Activated naive CD8-positive, alpha-beta T cell treated with anti-CD3 and anti-CD28 coated beads, Interleukin-2, amount 50 U/mL, for 24 hours (primary cell): ENCODE measurements around the gene TECPR1.

Source experiments
- ATAC-seq: fragments of 150-1000 bp; cut with Tn5 transposase; one replicate; pipeline ENCODE4 v1.10.0; 2021
- DNase-seq: peaks from one replicate; pipeline ENCODE4 v3.0.0; 2021
- H3K27ac Mint-ChIP-seq: one replicate; pipeline ENCODE4 v1.8.0; 2021; ENCODE audit warnings: mild to moderate bottlenecking, mixed read lengths
- H3K27me3 Mint-ChIP-seq: one replicate; pipeline ENCODE4 v1.8.0; 2021; ENCODE audit warnings: mixed read lengths
- H3K36me3 Mint-ChIP-seq: one replicate; pipeline ENCODE4 v1.8.0; 2021; ENCODE audit warnings: low read depth, mixed read lengths
- H3K4me1 Mint-ChIP-seq: one replicate; pipeline ENCODE4 v1.8.0; 2021; ENCODE audit warnings: mixed read lengths
- H3K4me3 Mint-ChIP-seq: one replicate; pipeline ENCODE4 v1.8.0; 2021; ENCODE audit warnings: mild to moderate bottlenecking, moderate library complexity, mixed read lengths
- H3K9me3 Mint-ChIP-seq: one replicate; pipeline ENCODE4 v1.8.0; 2021; ENCODE audit warnings: mixed read lengths

TECPR1 gene

GRCh38 chr7:98231493-98232262, 20.4 kb downstream of the TECPR1 start:
- peaks cover 8% of the 10 kb centered on the region for H3K36me3 Mint-ChIP-seq

GRCh38 chr7:98230746-98231471, 21.1 kb downstream of the TECPR1 start:
- Mint-ChIP-seq H3K4me3 (no peak overlapping the region), H3K27ac (no peak overlapping the region), H3K36me3 (peaks cover 12% of the 10 kb centered on the region), H3K4me1 (no peaks in the 10 kb centered on the region), H3K9me3 (no peaks in the 10 kb centered on the region), H3K27me3 (no peaks in the 10 kb centered on the region)
- no peak for ATAC-seq
- no peak for DNase-seq

More at GRCh38 chr7:98231493-98232262, 20.4 kb downstream of the TECPR1 start:
- Mint-ChIP-seq H3K4me1 (no peaks in the 10 kb centered on the region), H3K4me3 (no peak overlapping the region), H3K9me3 (no peaks in the 10 kb centered on the region), H3K27me3 (no peaks in the 10 kb centered on the region), H3K27ac (no peak overlapping the region)
- ATAC-seq (no peak), DNase-seq (no peak)

- no peaks in the 10 kb centered on the region for H3K4me1 Mint-ChIP-seq
- no peaks in the 10 kb centered on the region for H3K9me3 Mint-ChIP-seq
- ATAC-seq = no peak
- H3K4me3 Mint-ChIP-seq = no peak overlapping the region
- no peak for DNase-seq
- no peak overlapping the region for H3K27ac Mint-ChIP-seq
- no peaks in the 10 kb centered on the region for H3K27me3 Mint-ChIP-seq
- peaks cover 14% of the 10 kb centered on the region for H3K36me3 Mint-ChIP-seq
These were observed 21.9 kb downstream of the TECPR1 start for GRCh38 chr7:98229991-98230745.

GRCh38 chr7:98229441-98229840, 22.6 kb downstream of the TECPR1 start:
- H3K36me3 Mint-ChIP-seq = peaks cover 11% of the 10 kb centered on the region
- H3K4me1 Mint-ChIP-seq = no peaks in the 10 kb centered on the region
- ATAC-seq (no peak), DNase-seq (no peak)
- no peak overlapping the region for H3K4me3 Mint-ChIP-seq
- H3K9me3 Mint-ChIP-seq = no peaks in the 10 kb centered on the region
- no peaks in the 10 kb centered on the region for H3K27me3 Mint-ChIP-seq
- H3K27ac Mint-ChIP-seq = no peak overlapping the region

GRCh38 chr7:98228801-98229200, 23.2 kb downstream of the TECPR1 start:
- Mint-ChIP-seq H3K4me1 (no peaks in the 10 kb centered on the region), H3K9me3 (no peaks in the 10 kb centered on the region), H3K27me3 (no peaks in the 10 kb centered on the region), H3K36me3 (peaks cover 9% of the 10 kb centered on the region), H3K4me3 (no peak overlapping the region), H3K27ac (no peak overlapping the region)
- ATAC-seq (no peak), DNase-seq (no peak)

- no peaks in the 10 kb centered on the region for H3K4me1 Mint-ChIP-seq
- H3K36me3 Mint-ChIP-seq = peaks cover 9% of the 10 kb centered on the region
- DNase-seq = no peak
- H3K9me3 Mint-ChIP-seq = no peaks in the 10 kb centered on the region
- no peak for ATAC-seq
- H3K4me3 Mint-ChIP-seq = no peak overlapping the region
- H3K27ac Mint-ChIP-seq = no peak overlapping the region
- no peaks in the 10 kb centered on the region for H3K27me3 Mint-ChIP-seq
These were observed 24.1 kb downstream of the TECPR1 start for GRCh38 chr7:98227939-98228338.

- Mint-ChIP-seq H3K4me3 (no peak overlapping the region), H3K27ac (no peak overlapping the region), H3K27me3 (no peaks in the 10 kb centered on the region), H3K4me1 (no peaks in the 10 kb centered on the region), H3K36me3 (peaks cover 15% of the 10 kb centered on the region), H3K9me3 (no peaks in the 10 kb centered on the region)
- DNase-seq (no peak), ATAC-seq (no peak)
These were observed 26.0 kb downstream of the TECPR1 start for GRCh38 chr7:98225913-98226614.

GRCh38 chr7:98224701-98225181, 27.3 kb downstream of the TECPR1 start:
- no peak overlapping the region for H3K27ac Mint-ChIP-seq

GRCh38 chr7:98223898-98224700, 27.9 kb downstream of the TECPR1 start:
- Mint-ChIP-seq H3K27ac (no peak overlapping the region), H3K4me3 (no peak overlapping the region), H3K4me1 (peaks cover 4% of the 10 kb centered on the region), H3K9me3 (no peaks in the 10 kb centered on the region), H3K27me3 (no peaks in the 10 kb centered on the region), H3K36me3 (peaks cover 13% of the 10 kb centered on the region)
- DNase-seq (no peak), ATAC-seq (no peak)

More at GRCh38 chr7:98224701-98225181, 27.3 kb downstream of the TECPR1 start:
- DNase-seq (no peak), ATAC-seq (no peak)
- no peaks in the 10 kb centered on the region for H3K4me1 Mint-ChIP-seq
- no peaks in the 10 kb centered on the region for H3K27me3 Mint-ChIP-seq
- no peak overlapping the region for H3K4me3 Mint-ChIP-seq
- H3K9me3 Mint-ChIP-seq = no peaks in the 10 kb centered on the region
- H3K36me3 Mint-ChIP-seq = peaks cover 13% of the 10 kb centered on the region

- Mint-ChIP-seq H3K27ac (no peak overlapping the region), H3K36me3 (peaks cover 15% of the 10 kb centered on the region), H3K4me1 (peaks cover 9% of the 10 kb centered on the region), H3K9me3 (no peaks in the 10 kb centered on the region), H3K27me3 (no peaks in the 10 kb centered on the region), H3K4me3 (no peak overlapping the region)
- no peak for ATAC-seq
- no peak for DNase-seq
These were observed 28.6 kb downstream of the TECPR1 start for GRCh38 chr7:98223351-98223897.

GRCh38 chr7:98222533-98223195, 29.4 kb downstream of the TECPR1 start:
- Mint-ChIP-seq H3K9me3 (no peaks in the 10 kb centered on the region), H3K27me3 (no peaks in the 10 kb centered on the region)

GRCh38 chr7:98221611-98222532, 30.2 kb downstream of the TECPR1 start:
- Mint-ChIP-seq H3K9me3 (no peaks in the 10 kb centered on the region), H3K4me3 (no peak overlapping the region), H3K36me3 (peaks cover 14% of the 10 kb centered on the region), H3K4me1 (peaks cover 13% of the 10 kb centered on the region), H3K27me3 (no peaks in the 10 kb centered on the region), H3K27ac (no peak overlapping the region)
- ATAC-seq (no peak), DNase-seq (no peak)

More at GRCh38 chr7:98222533-98223195, 29.4 kb downstream of the TECPR1 start:
- peaks cover 13% of the 10 kb centered on the region for H3K4me1 Mint-ChIP-seq
- peaks cover 14% of the 10 kb centered on the region for H3K36me3 Mint-ChIP-seq
- no peak overlapping the region for H3K27ac Mint-ChIP-seq
- DNase-seq (no peak), ATAC-seq (no peak)
- no peak overlapping the region for H3K4me3 Mint-ChIP-seq
